ENCODE measurements around the gene SH3BP1.
"Not testable (repeated sequence)": the region's sequence is repeated elsewhere in the genome, so short reads cannot be mapped to it uniquely, and the experiment has no call there.

The SH3BP1 gene

DNA sequence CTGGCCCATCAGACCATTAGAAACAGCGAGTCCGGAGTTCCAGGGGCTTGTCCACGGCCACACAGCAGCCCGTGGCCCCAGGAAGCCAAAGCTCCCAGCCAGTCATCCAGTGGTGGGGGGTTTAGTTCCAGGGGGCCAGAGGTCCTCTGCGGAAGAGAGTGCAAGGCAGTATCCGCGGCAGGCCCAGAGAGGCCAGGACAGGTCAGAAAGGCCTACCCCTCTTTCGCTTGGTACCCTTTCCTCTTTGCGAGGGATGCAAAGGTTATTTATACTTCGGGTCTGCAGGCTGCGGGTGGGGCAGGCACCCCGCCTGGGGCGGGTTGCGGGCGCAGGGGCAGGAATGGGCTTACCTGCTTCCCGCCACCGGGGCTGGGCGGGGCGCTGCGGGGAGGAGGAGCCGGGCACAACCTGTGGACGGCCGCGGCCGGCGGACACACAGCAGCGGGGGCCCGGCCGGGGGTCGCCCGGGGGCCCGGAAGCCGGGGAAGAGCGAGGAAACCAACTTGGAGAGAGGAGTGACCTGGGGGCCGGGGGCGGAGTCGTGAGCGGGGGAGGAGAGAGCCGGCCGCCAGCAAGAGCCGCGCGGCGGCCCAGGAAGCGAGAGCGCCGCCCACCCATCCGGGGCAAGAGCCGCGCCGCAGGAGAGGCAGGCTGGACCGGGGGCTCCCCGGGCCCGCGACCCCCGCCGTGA, at the start of gene SH3BP1:
Gene SH3BP1, plus strand, starts transcription at position 600 of the 691 bp plus-strand sequence. CDS start 119 bp downstream, outside the sequence.
- DNase-seq (ENCODE audit: low spot score), result peak; percentile 68

DNA sequence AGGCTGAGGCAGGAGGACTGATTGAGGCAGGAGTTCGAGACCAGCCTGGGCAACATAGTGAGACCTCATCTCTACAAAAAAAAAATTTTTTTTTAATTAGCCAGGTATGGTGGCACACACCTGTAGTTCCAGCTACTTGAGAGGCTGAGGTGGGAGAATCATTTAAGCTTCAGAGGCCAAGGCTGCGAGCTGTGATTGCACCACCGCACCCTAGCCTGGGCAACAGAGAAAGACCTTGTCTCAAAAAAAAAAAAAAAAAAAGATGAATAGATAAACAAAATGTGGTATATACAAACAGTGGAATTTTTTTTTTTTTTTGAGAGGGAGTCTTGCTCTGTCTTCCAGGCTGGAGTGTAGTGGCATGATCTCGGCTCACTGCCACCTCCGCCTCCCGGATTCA, 48.4 kb upstream of the SH3BP1 start:
- not testable (repeated sequence) for DNase-seq (ENCODE audit: low spot score)

GRCh38 chr22:37591823-37592404, 47.6 kb upstream of the SH3BP1 start:
- no peak for DNase-seq (ENCODE audit: low spot score)

DNA sequence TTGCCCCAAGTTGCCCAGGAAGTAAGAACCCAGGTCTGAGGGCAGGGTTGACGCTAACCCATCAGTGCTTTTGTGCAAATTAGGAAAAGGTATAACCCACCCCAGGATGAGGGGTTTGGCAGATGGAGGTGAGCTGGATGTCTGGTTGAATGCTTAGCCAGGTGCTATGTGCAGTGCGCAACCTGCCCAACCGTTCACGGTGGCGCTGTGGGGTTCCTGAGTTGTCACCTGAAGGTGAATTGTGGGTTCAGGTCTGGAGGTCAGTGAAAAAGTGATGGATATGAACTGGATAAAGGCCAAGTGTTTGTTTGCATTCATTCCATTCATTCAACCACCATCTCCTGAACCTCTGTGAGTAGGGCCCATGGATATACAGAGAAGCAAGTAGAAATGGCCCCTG, 45.2 kb upstream of the SH3BP1 start:
- DNase-seq (ENCODE audit: low spot score), result no peak

DNA sequence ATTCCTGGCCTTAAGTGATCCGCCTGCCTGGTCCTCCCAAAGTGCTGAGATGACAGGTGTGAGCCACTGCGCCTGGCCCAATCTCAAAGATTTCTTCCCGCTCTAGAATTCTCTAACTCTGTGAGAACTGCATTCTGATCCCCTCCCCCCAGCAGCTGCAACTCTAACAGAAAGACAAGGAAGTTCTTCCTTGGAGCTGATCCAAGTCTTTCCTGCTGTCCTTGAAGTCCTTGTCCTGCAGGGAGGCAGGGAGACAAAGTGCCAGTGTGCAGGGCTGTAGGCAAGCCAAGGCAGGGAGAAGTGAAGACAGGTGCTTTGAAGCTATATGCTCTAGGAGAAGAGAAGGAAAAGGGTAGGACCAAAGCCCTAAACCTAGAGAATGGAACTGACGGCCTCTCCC, 40.3 kb upstream of the SH3BP1 start:
- no peak for DNase-seq (ENCODE audit: low spot score)

DNA sequence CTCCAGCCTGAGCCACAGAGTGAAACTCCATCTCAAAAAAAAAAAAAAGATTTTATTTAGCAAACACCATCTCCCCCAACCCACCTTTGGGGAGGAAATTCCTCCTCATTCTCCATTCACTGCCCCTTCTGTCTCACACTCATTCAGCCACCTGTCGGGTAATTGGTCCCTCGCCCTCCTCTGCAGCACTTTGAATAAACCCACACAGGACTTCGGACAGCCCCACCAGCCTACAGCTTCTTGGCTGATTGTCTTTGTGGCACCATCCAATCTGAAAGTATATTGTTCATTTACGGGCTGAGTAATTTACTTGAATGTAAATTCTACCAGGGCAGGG, 38.3 kb upstream of the SH3BP1 start:
- no peak for DNase-seq (ENCODE audit: low spot score)

DNA sequence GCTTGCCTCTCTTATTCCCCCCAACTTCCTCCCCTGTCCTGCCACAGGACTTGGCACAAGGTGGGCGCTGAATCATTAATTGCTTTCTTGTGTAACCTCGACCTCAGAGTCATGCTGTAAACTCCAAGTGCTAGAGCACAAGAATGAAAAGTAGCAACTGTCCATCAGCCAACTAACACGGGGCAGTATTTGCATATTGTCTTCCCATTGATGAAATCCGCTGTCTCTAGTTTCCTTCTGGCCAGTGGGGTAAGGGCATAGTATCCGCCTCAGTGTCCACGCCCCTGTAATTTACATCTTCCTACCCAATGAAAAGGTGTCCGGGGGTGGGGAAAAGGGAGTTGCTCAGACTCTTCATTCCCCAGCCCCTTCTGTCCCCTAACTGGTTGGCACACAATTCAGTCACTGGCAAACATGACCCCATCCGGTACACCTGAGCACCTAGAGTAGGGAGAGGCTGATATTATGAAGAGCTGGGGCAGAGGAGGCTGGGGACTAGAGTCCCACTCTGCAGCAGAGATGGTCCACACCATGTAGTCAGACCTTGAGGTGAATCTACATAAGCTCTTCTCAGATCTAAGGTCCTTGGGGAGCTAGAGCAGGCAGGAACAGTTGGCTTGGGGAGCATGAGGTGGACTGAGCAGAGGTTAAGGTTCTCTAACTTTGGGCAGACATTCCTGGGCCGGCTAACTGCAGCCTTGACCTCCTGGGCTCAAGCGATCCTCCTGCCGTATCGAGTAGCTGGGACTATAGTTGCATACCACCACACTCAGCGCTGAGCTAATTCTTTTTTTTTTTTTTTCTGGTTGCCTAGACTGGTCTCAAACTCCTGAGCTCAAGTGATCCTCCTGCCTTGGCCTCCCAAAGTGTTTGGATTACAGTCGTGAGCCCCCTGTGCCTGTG, 37.7 kb upstream of the SH3BP1 start:
- no peak for DNase-seq (ENCODE audit: low spot score)

DNA sequence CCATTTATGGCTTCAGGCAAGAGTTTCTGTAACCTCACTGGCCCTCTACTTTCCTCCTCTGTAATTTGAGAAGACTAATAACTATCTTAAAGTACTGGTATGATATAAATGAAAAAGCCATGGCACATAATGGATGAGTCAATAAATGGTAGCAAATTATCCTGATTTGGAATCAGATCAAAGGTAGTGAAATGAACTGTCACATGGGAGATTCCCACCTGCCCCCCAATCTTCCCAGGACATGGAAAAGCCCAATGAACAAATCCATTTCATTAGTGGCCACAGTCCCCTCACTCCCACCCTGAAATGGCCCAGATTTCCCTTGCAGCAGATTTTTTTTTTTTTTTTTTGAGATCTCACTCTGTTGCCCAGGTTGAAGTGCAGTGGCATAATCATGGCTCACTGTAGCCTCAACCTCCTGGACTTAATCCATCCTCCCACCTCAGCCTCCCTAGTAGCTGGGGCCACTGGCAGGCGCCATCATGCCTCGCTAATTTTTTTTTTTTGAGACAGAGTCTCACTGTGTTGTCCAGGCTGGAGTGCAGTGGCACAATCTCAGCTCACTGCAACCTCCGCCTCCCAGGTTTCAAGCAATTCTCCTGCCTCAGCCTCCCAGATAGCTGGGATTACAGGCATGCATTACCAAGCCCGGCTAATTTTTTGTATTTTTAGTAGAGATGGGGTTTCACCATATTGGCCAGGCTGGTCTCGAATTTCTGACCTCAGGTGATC, 36.8 kb upstream of the SH3BP1 start:
- not testable (repeated sequence) for DNase-seq (ENCODE audit: low spot score)

GRCh38 chr22:37604074-37604473, 35.4 kb upstream of the SH3BP1 start:
- DNase-seq (ENCODE audit: low spot score), result no peak

- no peak for DNase-seq (ENCODE audit: low spot score)
These were observed 34.6 kb upstream of the SH3BP1 start for GRCh38 chr22:37604875-37605274.

GRCh38 chr22:37607010-37607934, 32.2 kb upstream of the SH3BP1 start:
- DNase-seq (ENCODE audit: low spot score), result peak; percentile 91

GRCh38 chr22:37607935-37608476, 31.5 kb upstream of the SH3BP1 start:
- DNase-seq (ENCODE audit: low spot score), result no peak

DNA sequence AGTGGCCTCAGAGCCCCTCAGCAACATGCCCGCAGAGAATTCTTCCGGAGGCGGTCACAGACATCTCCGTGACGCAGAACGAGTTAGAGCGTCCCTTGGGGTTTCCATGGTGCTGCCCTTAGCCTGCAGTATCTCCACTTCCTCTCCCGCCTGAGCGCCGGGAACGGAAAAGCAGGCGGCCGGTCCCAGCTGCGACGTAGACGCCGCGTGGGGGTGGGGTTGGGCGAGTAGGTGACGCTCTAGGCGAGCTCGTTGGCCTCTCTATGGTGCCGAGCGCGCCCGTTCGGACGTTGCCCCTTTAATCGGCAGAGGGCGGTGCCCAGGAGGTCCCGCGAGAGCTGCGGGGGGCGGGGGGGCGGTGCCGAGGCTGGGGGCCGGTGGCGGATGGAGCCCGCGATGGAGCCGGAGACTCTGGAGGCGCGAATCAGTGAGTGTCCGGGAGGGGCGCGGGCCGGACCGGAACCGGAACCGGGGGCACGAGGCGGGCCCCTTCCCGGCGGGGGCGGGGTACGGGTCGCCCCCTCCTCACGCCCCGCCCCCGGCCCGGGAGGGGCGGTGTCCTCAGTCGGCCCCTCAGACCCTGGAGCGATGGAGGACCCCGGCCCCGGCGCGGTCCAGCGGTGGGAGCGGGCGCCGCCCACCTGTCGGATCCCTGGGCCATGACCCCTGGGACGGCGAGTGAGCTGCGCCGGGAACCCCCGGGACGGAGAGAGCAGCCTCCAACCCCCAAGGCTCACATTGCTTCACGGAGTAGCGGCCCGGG, 30.8 kb upstream of the SH3BP1 start, which contains the start of gene GGA1:
Gene GGA1, plus strand, starts transcription at position 358 of the 763 bp plus-strand sequence. Its CDS starts 27 bp downstream, at position 385.
- peak; percentile 95 for DNase-seq (ENCODE audit: low spot score)

DNA sequence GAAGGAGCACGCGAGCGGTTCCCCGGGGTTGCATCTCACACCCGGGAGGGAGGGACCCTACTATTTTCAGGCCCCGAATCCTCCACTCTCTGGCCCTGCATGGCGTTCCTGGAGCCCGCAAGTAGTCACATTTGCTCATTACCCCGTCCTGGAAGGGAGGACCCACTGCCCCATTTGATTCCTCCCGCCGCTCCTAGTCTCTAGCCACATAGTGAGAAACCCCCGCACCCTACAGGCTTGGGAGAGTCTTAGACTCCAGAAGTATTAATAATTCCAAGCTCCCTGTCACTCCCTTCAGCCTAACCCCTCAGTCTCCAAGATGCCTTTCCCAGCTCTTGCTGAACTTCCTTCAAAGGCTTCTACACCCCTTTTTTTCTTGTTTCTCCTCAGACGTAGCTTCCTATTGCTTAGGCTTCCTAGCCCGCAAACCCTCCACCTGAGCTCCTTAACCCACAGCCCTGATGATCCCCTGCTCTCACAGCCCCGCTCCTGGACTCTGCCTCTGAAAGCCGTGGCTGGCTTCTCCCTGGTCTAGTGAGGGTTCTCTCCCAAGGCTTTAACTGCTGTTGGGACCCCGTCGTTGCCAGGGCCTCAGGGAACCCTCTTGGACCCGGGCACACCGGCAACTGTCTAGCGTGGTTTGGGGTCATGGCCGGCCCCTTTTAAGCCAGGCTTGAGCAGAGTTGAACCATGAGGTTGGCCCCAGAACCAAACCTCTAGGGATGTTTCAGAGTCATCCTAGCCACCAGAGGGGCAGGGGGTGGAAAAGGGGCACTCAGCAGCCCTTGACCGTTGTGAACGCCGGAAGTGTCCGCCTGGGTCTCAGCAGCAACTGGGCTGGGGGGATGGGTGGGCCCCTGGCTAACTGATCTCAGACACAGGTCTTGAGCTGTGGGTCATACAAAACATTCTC, 30.0 kb upstream of the SH3BP1 start:
- DNase-seq (ENCODE audit: low spot score), result peak; percentile 62

GRCh38 chr22:37610153-37610475, 29.4 kb upstream of the SH3BP1 start:
- DNase-seq (ENCODE audit: low spot score), result not testable (repeated sequence)

DNA sequence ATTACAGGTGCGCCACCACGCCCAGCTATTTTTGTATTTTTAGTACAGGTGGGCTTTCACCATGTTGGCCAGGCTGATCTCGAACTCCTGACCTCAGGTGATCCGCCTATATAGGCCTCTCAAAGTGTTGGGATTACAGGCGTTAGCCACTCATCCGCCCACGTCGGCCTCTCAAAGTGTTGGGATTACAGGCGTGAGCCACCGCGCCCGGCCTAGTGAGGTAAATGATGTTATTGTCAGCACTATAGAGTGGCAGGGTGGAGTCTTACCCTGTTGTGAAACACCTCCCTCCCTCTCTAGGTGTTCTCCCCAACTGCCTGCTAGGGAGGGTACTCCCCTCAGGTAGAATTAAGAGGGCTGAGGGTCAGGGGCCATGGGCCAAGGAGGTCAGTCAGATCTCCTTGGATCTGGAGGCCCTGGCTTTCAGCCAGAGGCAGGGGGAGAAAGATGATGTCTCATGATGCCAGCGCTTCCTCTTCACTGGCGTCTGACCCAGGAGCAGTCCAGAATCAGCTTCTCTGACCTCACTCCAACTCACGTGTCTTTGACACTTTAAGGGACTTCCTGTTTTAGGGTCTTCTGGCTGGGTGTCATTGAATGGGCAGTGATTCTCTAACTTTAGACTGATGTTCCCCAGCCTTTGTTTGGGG, 28.9 kb upstream of the SH3BP1 start:
- peak; percentile 2 for DNase-seq (ENCODE audit: low spot score)

GRCh38 chr22:37611207-37611606, 28.3 kb upstream of the SH3BP1 start:
- DNase-seq (ENCODE audit: low spot score), result peak; percentile 0
